PC-9 (cell line): Measurements from ENCODE around the gene ERP27. TPM values are rescaled to one million over a fixed set of nuclear protein-coding genes. Genes with fewer than 3 reads are reported as not detected.

ENCODE experiments used
- BruUV-seq: library from RNA; stranded (reverse); fragments of 400-500 nt; replicated peaks from 2 replicates; lab custom pipeline; 2021; lab: Mats Ljungman, UMichigan
- CTCF ChIA-PET: fragments of 300-600 bp; sonication (Branson Sonifier 250); formaldehyde crosslinking; loops from one replicate; lab custom pipeline; 2022; ENCODE audit warnings: antibody characterized with exemption; lab: Charles Lee
- POLR2A ChIA-PET: fragments of 300-600 bp; sonication (Branson Sonifier 250); formaldehyde crosslinking; loops from one replicate; lab custom pipeline; 2022; ENCODE audit warnings: antibody characterized with exemption; ENCODE audit not compliant: unreplicated experiment; lab: Charles Lee
- DNase-seq, 2 experiments: peaks; one replicate each; pipeline versions ENCODE4 v3.0.0 to v3.0.0-alpha.2; 2015 to 2022; ENCODE audit warnings: mixed read lengths in 1 of 2
- H2AFZ ChIP-seq: fragments of 200-600 bp; sonication (generic); 2 replicates; pipeline ENCODE4 v1.8.1; 2017; ENCODE audit warnings: antibody characterized with exemption
- H3F3A ChIP-seq: fragments of 200-600 bp; sonication (generic); 2 replicates; pipeline ENCODE4 v1.8.1; 2017; ENCODE audit warnings: antibody characterized with exemption, mild to moderate bottlenecking, low read depth; ENCODE audit not compliant: insufficient read depth
- H3K27ac ChIP-seq: fragments of 200-600 bp; sonication (generic); 2 replicates; pipeline ENCODE4 v1.6.1; 2016; ENCODE audit warnings: mixed run types
- H3K27me3 ChIP-seq: fragments of 200-600 bp; sonication (generic); 2 replicates; pipeline ENCODE4 v1.6.1; 2016; ENCODE audit warnings: low read depth, mixed run types; ENCODE audit not compliant: insufficient read depth
- H3K36me3 ChIP-seq: fragments of 200-600 bp; sonication (generic); 2 replicates; pipeline ENCODE4 v1.6.1; 2016; ENCODE audit warnings: low read depth, mixed run types
- H3K4me1 ChIP-seq: fragments of 200-600 bp; sonication (generic); replicated peaks from 2 replicates; pipeline ENCODE4 v1.6.1; 2016; ENCODE audit warnings: mixed run types; ENCODE audit not compliant: insufficient read depth
- H3K4me2 ChIP-seq: fragments of 200-600 bp; sonication (generic); 2 replicates; pipeline ENCODE4 v1.6.1; 2017; ENCODE audit warnings: mixed run types
- H3K4me3 ChIP-seq: fragments of 200-600 bp; sonication (generic); 2 replicates; pipeline ENCODE4 v1.6.1; 2016; ENCODE audit warnings: mixed run types
- H3K79me2 ChIP-seq: fragments of 200-600 bp; sonication (generic); 2 replicates; pipeline ENCODE4 v1.6.1; 2017; ENCODE audit warnings: low read depth, mixed run types
- H3K9me2 ChIP-seq: fragments of 200-600 bp; sonication (generic); 2 replicates; pipeline ENCODE4 v1.8.1; 2017; ENCODE audit warnings: mild to moderate bottlenecking; ENCODE audit not compliant: insufficient read depth
- H3K9me3 ChIP-seq: fragments of 200-600 bp; sonication (generic); 2 replicates; pipeline ENCODE4 v1.8.1; 2016; ENCODE audit warnings: low read depth; ENCODE audit not compliant: insufficient read depth
- H4K20me1 ChIP-seq: fragments of 200-600 bp; sonication (generic); 2 replicates; pipeline ENCODE4 v1.8.1; 2017; ENCODE audit not compliant: insufficient read depth
- EZH2 ChIP-seq: fragments of 200-600 bp; sonication (generic); IDR thresholded peaks from 2 replicates; pipeline ENCODE4 v1.8.0; 2017; ENCODE audit warnings: antibody characterized with exemption, low read depth
- intact Hi-C: fragments of 100-400 bp; cut with micrococcal nuclease; formaldehyde crosslinking; loops from one replicate; pipeline ENCODE4 v1.10.0; 2022; ENCODE audit not compliant: unreplicated experiment
- total RNA-seq: library from RNA; stranded (reverse); gene quantifications from 2 replicates; pipeline ENCODE4 v1.2.3, GENCODE V29; 2021
- TF ChIP-seq, protein P1 (sequence below): fragments of 200-600 bp; sonication (generic); conservative IDR thresholded peaks from 2 replicates; pipeline ENCODE4 v1.6.1; 2017; ENCODE audit warnings: mixed run types, antibody characterized with exemption, mild to moderate bottlenecking, moderate library complexity

Gene ERP27
- total RNA-seq, 1 experiment from 2014 or later = 33.4 TPM

- H3K4me1 ChIP-seq = no peaks in the 10 kb centered on the region
- no peaks in the 10 kb centered on the region for H3K36me3 ChIP-seq
- no TSS peak for BruUV-seq
- no peak overlapping the region for H2AFZ ChIP-seq
- no peaks in the 10 kb centered on the region for H3K79me2 ChIP-seq
- H3K9me3 ChIP-seq = no peaks in the 10 kb centered on the region
- H3K9me2 ChIP-seq = peaks cover 4% of the 10 kb centered on the region; the same call in 1 of the 2 replicates
- no peak for DNase-seq
- ChIA-PET POLR2A (no interaction called here), CTCF (no interaction called here)
- no peak overlapping the region for H3K4me2 ChIP-seq
- H3K4me3 ChIP-seq = no peak overlapping the region
- TF ChIP-seq EZH2 = no peak
- TF ChIP-seq, protein P1, sequence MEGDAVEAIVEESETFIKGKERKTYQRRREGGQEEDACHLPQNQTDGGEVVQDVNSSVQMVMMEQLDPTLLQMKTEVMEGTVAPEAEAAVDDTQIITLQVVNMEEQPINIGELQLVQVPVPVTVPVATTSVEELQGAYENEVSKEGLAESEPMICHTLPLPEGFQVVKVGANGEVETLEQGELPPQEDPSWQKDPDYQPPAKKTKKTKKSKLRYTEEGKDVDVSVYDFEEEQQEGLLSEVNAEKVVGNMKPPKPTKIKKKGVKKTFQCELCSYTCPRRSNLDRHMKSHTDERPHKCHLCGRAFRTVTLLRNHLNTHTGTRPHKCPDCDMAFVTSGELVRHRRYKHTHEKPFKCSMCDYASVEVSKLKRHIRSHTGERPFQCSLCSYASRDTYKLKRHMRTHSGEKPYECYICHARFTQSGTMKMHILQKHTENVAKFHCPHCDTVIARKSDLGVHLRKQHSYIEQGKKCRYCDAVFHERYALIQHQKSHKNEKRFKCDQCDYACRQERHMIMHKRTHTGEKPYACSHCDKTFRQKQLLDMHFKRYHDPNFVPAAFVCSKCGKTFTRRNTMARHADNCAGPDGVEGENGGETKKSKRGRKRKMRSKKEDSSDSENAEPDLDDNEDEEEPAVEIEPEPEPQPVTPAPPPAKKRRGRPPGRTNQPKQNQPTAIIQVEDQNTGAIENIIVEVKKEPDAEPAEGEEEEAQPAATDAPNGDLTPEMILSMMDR = no peak
- H3K27ac ChIP-seq = no peak overlapping the region
- no peaks in the 10 kb centered on the region for H3K27me3 ChIP-seq
- no peaks in the 10 kb centered on the region for H4K20me1 ChIP-seq
- intact Hi-C loops = no loop called here
- no peaks in the 10 kb centered on the region for H3F3A ChIP-seq
These were observed 46.5 kb upstream of the ERP27 start for GRCh38 chr12:14984766-14985285.

- DNase-seq = no peak
- no TSS peak for BruUV-seq
- CTCF ChIA-PET = interaction anchor here (0.7 kb wide), 1 partner anchor 226 kb away, joined by 9 read pairs; no protein-coding TSS in a partner anchor
- H3K4me3 ChIP-seq = no peak overlapping the region
- H4K20me1 ChIP-seq = no peaks in the 10 kb centered on the region
- H3K27me3 ChIP-seq = no peaks in the 10 kb centered on the region
- H3K36me3 ChIP-seq = no peaks in the 10 kb centered on the region
- H3K4me1 ChIP-seq = no peaks in the 10 kb centered on the region
- H3K9me3 ChIP-seq = no peaks in the 10 kb centered on the region
- peaks cover under 1% of the 10 kb centered on the region; the same call in 1 of the 2 replicates for H3K9me2 ChIP-seq
- H3K79me2 ChIP-seq = no peaks in the 10 kb centered on the region
- POLR2A ChIA-PET = no interaction called here
- H2AFZ ChIP-seq = no peak overlapping the region
- H3F3A ChIP-seq = no peaks in the 10 kb centered on the region
- TF ChIP-seq, protein P1 = no peak
- no peak for TF ChIP-seq EZH2
- intact Hi-C loops = no loop called here
- no peak overlapping the region for H3K27ac ChIP-seq
- no peak overlapping the region for H3K4me2 ChIP-seq
These were observed 45.7 kb upstream of the ERP27 start for GRCh38 chr12:14984036-14984435.

GRCh38 chr12:14982991-14983390 is 44.7 kb upstream of the ERP27 start:
- H3K79me2 ChIP-seq = no peaks in the 10 kb centered on the region
- POLR2A ChIA-PET = no interaction called here
- no TSS peak for BruUV-seq
- DNase-seq = no peak
- no peak overlapping the region for H2AFZ ChIP-seq
- H3F3A ChIP-seq = no peaks in the 10 kb centered on the region
- CTCF ChIA-PET = no interaction called here
- no peak overlapping the region for H3K4me3 ChIP-seq
- TF ChIP-seq, protein P1 = no peak
- no peak for TF ChIP-seq EZH2
- H3K4me1 ChIP-seq = no peaks in the 10 kb centered on the region
- no peaks in the 10 kb centered on the region for H3K36me3 ChIP-seq
- no peak overlapping the region for H3K4me2 ChIP-seq
- H3K9me3 ChIP-seq = no peaks in the 10 kb centered on the region
- no peaks in the 10 kb centered on the region for H3K9me2 ChIP-seq
- H3K27ac ChIP-seq = no peak overlapping the region
- no peaks in the 10 kb centered on the region for H3K27me3 ChIP-seq
- intact Hi-C loops = no loop called here
- H4K20me1 ChIP-seq = no peaks in the 10 kb centered on the region
